GM19372 (cell line): ENCODE measurements around the gene ADAR.

Experiments
- ATAC-seq: cut with Tn5 transposase; IDR thresholded peaks from one replicate; pipeline ENCODE4 v1.9.1; 2021; ENCODE audit warnings: mild to moderate bottlenecking, low read depth, moderate library complexity; ENCODE audit not compliant: unreplicated experiment

Gene ADAR

GRCh38 chr1:154616659-154617345 is 8.8 kb upstream of the ADAR start:
- ATAC-seq, result no peak

- ATAC-seq, result no peak
Observed at GRCh38 chr1:154615411-154615810, 7.4 kb upstream of the ADAR start.

DNA sequence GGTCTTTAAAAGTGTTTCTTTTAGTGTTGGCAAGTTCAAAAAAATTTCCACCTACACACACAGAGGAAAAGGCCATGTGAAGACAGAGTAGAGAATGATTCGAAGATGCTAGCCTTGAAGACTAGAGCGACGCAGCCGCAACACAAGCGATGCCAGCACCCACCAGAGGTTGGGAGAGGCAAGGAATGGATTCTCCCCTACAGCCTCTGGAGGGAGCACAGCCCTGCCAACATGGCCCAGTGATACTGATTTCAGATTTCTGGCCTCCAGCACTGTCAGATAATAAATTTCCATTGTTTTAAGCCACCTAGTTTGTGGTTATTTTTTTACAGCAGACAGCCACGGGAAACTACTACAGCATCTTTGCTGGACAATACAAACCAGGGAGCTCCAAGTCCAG is 6.9 kb upstream of the ADAR start:
- no peak for ATAC-seq

- no peak for ATAC-seq
Observed at GRCh38 chr1:154614247-154614646, 6.3 kb upstream of the ADAR start.

DNA sequence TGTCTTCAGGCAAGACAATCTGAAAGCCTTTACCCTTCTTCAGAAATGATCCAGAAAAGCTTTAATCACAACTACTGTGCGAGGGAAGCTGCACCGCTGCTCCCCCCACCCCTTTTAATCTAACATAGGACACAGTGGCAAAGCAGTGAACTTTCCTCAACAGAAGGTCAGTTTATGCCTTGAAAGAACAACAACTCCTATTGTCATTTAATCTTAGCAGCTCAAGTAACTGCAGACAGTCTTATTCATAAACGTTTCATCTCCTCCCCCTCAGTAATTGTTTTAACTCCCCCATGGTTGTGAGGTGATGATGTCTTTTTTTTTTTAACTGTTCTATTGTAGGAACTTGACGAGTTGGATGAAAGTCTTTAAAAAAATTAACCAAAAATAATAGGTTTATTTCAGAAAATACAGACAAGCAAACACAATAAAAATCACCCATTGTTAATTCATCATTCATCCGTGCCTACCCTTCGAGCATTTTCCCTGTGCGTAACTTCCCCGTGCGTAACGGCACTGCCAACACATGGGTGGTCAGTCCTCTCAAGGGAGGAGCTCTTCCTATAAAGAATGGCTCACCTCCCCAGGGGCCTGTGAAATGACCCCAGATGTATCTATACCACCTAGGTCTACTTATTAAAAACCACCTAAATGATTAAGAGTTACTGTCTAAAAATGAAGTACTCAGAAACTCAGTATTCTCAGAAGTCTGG is 3.3 kb upstream of the ADAR start:
- no peak for ATAC-seq

DNA sequence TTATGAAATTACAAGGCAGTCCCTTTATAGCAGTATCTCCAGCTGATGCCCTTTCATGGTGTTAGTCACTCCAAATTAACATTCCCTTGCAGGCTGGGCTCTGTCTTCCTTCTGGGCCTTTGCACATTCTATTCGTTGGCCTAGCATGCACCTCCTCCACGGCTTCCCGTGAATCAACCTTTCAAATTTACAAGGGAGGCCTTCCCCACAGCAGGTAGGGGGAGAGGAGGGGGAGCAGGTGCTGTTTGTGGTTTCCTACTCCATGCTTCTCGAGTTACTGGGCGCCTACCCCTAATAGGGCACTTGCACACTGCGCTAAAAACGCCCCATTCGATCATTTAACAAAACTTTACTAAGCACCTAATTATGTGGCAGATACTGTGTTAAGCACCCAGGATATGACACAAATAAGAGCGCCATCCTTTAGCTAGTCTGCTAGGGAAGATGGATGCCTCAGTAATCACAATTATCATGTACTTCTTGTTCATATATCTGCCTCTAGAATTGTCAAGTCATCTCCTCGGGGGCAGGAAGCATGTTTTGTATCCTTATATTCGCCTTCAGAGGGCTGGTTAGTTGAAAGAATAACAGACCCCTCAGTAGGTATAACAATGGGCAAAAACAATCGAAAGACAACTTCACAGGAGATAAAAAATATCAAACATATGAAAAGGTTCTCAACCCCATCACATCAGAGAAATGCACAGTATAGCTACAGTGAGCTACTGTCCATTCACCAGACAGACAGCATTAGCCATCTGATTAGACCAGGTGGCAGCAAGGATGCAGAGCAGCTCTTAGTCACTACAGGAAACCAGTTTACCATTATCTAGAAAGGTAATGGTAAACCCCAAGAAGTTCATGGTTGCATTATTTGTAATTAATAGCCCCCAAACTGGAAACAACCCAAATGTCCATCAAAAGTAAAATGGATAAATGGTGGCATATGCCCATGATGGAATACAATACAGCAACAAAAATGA is 1.7 kb upstream of the ADAR start:
- ATAC-seq, result no peak

DNA sequence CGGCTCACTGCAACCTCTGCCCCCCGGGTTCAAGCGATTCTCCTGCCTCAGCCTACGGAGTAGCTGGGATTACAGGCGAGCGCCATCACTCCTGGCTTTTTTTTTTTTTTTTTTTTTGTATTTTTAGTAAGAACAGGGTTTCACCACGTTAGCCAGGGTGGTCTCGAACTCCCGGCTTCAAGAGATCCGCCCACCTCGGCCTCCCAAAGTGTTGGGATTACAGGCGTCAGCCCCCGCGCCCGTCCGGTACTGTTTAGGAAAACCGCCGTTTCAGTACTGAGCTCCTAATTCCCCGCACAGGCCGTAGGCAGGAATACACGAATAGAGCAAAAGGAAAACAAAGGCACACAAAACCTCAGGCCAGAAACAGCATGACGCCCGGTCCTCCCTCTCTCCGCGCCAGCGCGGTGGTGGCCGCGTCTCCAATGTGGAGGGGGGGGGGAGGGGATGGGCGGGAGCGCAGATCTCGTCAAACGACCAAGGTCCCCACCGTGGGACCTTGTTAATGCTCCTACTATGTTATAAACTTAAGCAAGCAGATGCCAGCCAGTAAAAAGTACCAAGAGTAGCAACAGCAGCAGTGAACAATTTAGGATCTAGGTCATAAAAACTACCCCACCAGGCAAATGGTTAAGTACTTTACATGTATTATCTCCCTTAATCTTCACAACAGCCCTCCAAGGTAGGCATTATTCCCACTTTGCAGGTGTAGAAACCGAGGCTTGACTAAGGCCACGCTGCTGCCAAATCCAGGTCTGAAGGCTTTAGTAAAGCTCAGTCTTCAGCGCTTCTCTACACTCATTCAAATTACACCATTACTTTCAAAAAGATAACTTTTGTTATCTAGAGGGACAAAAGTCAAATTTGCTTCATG is 648 bp upstream of the ADAR start:
- ATAC-seq, result no peak

DNA sequence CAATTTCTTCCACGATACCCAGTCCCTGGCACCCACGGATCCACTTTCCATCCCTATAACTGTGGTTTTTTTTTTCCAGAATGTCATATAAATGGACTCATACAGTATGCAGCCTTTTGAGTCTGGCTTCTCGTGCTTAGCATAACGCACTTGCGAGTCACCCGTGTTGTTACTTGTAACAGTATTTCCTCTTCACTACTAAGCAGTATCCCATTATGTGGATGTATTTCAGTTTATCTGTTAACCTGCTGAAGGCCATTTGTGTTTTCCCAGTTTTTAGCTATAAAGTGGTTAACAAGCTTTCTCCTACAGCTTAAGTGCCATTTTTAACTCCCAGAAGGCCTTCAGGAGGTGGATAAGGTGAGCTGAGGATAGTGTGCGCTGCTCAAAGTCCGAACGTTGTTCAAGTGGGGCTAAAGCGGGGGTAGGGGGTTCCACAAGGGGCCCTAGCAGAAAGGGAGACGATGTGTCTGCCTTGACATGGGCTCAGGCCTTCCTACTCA is 829 bp downstream of the ADAR start:
- peak; percentile 6 for ATAC-seq

GRCh38 chr1:154605534-154605933 is 2.5 kb downstream of the ADAR start:
- ATAC-seq, result no peak

GRCh38 chr1:154603317-154603716 is 4.7 kb downstream of the ADAR start:
- no peak for ATAC-seq

- no peak for ATAC-seq
Observed at GRCh38 chr1:154599658-154600057, 8.3 kb downstream of the ADAR start.

DNA sequence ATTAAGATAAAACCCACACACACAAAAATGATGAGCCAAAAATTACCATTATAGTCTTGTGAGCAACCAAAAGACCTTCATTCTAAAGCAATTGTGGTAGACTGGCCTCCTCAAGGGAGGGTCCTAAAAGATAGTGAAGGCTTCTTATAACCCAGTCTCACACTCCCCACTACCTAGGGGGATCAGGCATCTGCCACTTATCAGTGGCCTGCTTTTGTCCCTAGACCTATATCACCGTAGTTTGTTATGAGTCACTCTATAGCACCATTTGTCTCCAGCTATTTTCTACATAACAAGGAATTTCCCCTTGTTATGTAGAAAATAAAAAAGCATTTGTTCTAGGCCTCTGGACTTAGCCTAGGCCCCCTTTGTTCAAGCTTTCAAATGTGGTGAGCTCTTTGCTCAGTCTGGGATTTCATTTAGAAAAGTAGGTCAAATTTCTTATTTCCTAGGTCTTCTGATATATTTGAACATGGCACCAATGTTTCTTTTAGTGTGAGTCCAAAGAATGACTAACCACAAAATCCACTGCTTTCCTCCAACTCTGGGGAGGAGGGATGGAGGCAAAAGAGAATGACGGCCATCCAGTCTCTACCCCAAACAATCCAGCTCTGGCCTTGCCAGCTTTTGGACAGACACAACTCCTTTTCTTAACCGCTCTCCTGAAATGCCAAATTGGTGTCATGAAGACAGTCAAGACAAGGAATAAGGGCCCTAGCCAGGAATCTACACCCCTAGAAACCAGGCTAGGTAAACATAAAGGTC is 8.9 kb downstream of the ADAR start:
- ATAC-seq, result no peak

DNA sequence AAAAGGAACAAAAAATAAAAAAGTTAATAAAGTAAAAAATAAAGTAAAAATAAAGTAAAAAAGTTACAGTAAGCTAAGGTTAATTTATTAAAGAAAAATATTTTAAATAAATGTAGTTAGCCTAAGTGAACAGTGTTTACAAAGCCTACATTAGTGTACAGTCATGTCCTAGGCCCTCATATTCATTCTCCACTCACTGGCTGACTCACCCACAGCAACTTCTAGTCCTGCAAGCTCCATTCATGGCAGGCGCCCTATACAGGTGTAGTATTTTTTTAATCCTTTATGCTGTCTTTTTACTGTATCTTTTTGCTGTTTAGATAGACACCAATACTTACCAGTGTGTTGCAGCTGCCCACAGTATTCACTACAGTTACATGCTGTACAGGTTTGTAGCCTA is 12.4 kb downstream of the ADAR start:
- ATAC-seq, result no peak

GRCh38 chr1:154594811-154595210 is 13.2 kb downstream of the ADAR start:
- no peak for ATAC-seq

- ATAC-seq, result no peak
Observed at GRCh38 chr1:154593390-154593789, 14.6 kb downstream of the ADAR start.

- ATAC-seq, result no peak
Observed at GRCh38 chr1:154591206-154591605, 16.8 kb downstream of the ADAR start.

- no peak for ATAC-seq
Observed at GRCh38 chr1:154590756-154591155, 17.2 kb downstream of the ADAR start.

DNA sequence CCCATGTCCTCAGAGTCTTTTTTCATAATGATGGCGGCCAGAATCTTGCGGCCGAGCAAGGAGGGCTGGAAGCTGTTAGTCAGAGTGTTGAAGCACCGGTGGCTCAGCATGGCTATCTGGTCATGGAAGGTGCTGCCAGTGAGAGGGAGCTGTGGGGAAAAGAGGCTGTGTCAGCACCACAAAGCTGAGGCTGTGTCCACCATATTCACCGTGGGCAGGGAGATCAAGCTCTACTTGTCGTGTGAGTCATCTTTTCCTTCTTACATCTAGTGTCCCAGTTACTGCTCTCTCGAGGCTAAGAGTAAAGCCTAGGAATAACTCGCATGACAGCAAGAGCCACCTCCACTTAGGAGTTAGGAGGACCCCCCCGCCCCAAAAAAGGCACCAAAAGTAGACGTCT is 18.2 kb downstream of the ADAR start:
- no peak for ATAC-seq

DNA sequence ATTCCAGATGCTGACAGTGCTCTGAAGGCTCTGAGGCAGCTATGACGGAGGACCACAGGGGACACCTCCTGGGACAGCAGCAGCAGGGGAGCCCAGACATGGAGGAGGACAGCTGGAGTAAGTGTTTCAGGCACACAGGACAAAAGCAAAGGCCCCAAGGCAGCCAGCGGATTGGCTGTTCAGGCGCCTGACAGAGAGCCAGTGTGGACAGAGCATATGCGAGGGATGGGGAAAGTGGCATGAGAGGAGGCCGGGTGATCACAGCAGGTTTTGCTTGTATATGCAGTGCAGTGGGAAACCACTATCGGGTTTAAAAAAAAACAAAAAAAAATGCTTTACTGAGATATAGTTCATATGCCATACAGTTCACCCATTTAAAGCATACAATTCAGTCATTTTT is 21.3 kb downstream of the ADAR start:
- ATAC-seq, result no peak
